HepG2 (cell line): ENCODE measurements around the gene DYNC2H1. TPM values are rescaled to one million over a fixed set of nuclear protein-coding genes. Genes with fewer than 3 reads are reported as not detected.

Experiments used
- ATAC-seq: fragments of 200-7000 bp; cut with Tn5 transposase; 3 replicates; pipeline ENCODE4 v1.9.1; 2020; ENCODE audit warnings: mild to moderate bottlenecking, moderate library complexity
- BruUV-seq: library from RNA; stranded (reverse); fragments of 400-500 nt; replicated peaks from 2 replicates; lab custom pipeline; 2021; lab: Mats Ljungman, UMichigan
- CTCF ChIA-PET: fragments of 300-600 bp; formaldehyde crosslinking; extraction: SDS; loops from one replicate; lab custom pipeline; 2021; ENCODE audit warnings: low total read pairs, inconsistent platforms, low intra/inter-chr PET ratio; lab: Yijun Ruan, JAX
- POLR2A ChIA-PET: fragments of 350-600 bp; sonication (Branson Sonifier 250); formaldehyde crosslinking; loops from one replicate; lab custom pipeline; 2020; ENCODE audit warnings: antibody characterized with exemption, inconsistent platforms; lab: Yijun Ruan, JAX
- DNase-seq: peaks from one replicate; pipeline ENCODE4 v3.0.0-alpha.2; 2015; ENCODE audit warnings: low spot score
- FAIRE-seq: peaks from 3 replicates; lab custom pipeline; 2011; peaks lifted over from hg19 to GRCh38; lab: Jason Lieb, UNC
- H2AFZ ChIP-seq: one replicate; pipeline ENCODE4 v1.6.1; 2011; ENCODE audit warnings: low read length, inconsistent platforms
- H3K27ac ChIP-seq: fragments of 300-600 bp; 3 replicates; pipeline ENCODE4 v1.8.0; 2011; ENCODE audit warnings: mixed run types, mild to moderate bottlenecking, mixed read lengths, low read length, inconsistent platforms; ENCODE audit not compliant: insufficient read depth; ENCODE audit errors: extremely low read length
- H3K27me3 ChIP-seq, 2 experiments: fragments of 200-600 bp in 1 of 2; 2 replicates in 1 of 2; 3 replicates in 1 of 2; pipeline versions ENCODE4 v1.6.0 to v1.8.0; 2011; ENCODE audit warnings: low read length in 2 of 2, mild to moderate bottlenecking in 2 of 2, moderate library complexity in 2 of 2, inconsistent platforms in 1 of 2; ENCODE audit not compliant: insufficient read depth in 2 of 2, control insufficient read depth in 1 of 2
- H3K36me3 ChIP-seq, 2 experiments: fragments of 200-600 bp in 1 of 2; replicated peaks in 1 of 2; 2 replicates in 1 of 2; 3 replicates in 1 of 2; pipeline versions ENCODE4 v1.5.1 to v1.8.0; 2011; ENCODE audit warnings: low read length in 2 of 2, inconsistent platforms in 1 of 2; ENCODE audit not compliant: insufficient read depth in 2 of 2, control insufficient read depth in 1 of 2
- H3K4me1 ChIP-seq: 2 replicates; pipeline ENCODE4 v1.5.1; 2012; ENCODE audit warnings: low read length, inconsistent platforms; ENCODE audit not compliant: insufficient read depth
- H3K4me2 ChIP-seq: 2 replicates; pipeline ENCODE4 v1.6.0; 2011; ENCODE audit warnings: low read depth, low read length, inconsistent platforms
- H3K4me3 ChIP-seq, 3 experiments: fragments of 200-600 bp in 1 of 3; sonication (generic), shearing (Covaris generic) in 1 of 3; replicated peaks in 1 of 3; 2 replicates each; pipeline ENCODE4 v1.5.1; 2011 to 2016; ENCODE audit warnings: low read length in 3 of 3, inconsistent platforms in 2 of 3, low read depth in 2 of 3, mild to moderate bottlenecking in 2 of 3, control low read depth in 1 of 3, mixed read lengths in 1 of 3; ENCODE audit not compliant: insufficient read depth in 1 of 3
- H3K79me2 ChIP-seq: one replicate; pipeline ENCODE4 v1.6.1; 2011; ENCODE audit warnings: low read length, inconsistent platforms; ENCODE audit not compliant: insufficient read depth
- H3K9ac ChIP-seq: 2 replicates; pipeline ENCODE4 v1.6.0; 2011; ENCODE audit warnings: mild to moderate bottlenecking, low read depth, low read length, inconsistent platforms; ENCODE audit not compliant: insufficient read depth
- H3K9me3 ChIP-seq: 2 replicates; pipeline ENCODE4 v1.5.1; 2012; ENCODE audit warnings: mild to moderate bottlenecking, low read length
- H4K20me1 ChIP-seq: 2 replicates; pipeline ENCODE4 v1.6.0; 2011; ENCODE audit warnings: inconsistent platforms, mild to moderate bottlenecking, low read length, moderate library complexity; ENCODE audit not compliant: insufficient read depth
- MAFF ChIP-seq: IDR thresholded peaks from 2 replicates; pipeline ENCODE4 v1.6.1; 2011; ENCODE audit warnings: low read depth, low read length, improper control_type of control experiment
- MAFK ChIP-seq, 2 experiments: IDR thresholded peaks in 1 of 2; conservative IDR thresholded peaks in 1 of 2; 2 replicates each; pipeline ENCODE4 v1.6.1; 2011; ENCODE audit warnings: improper control_type of control experiment in 2 of 2, low read length in 2 of 2
- PLRG1 ChIP-seq: fragments of 450-650 bp; conservative IDR thresholded peaks from 2 replicates; pipeline ENCODE4 v1.6.1; 2016
- ZC3H4 ChIP-seq: sonication (generic); formaldehyde crosslinking; IDR thresholded peaks from 2 replicates; pipeline ENCODE4 v1.4.0; 2020; ENCODE audit warnings: missing genetic modification reagents, borderline replicate concordance
- whole genome bisulfite sequencing: methylation state at CpG from one replicate; pipeline ENCODE4 v1.1.6; 2017; ENCODE audit warnings: low lambda C conversion rate; 5-methylcytosine and 5-hydroxymethylcytosine counted together
- in situ Hi-C: cut with HindIII; loops from 2 replicates; pipeline ENCODE4 v1.10.0; 2017; ENCODE audit warnings: low pct_unique_long_range_greater_than_20kb; ENCODE audit not compliant: extremely low pct_ligation_motif_present
- intact Hi-C: fragments of 100-400 bp; cut with micrococcal nuclease; formaldehyde crosslinking; loops from one replicate; pipeline ENCODE4 v1.10.0; 2022; ENCODE audit not compliant: unreplicated experiment
- polyA plus RNA-seq, 8 experiments: library from polyadenylated mRNA; depleted of rRNA in 3 of 8; stranded (reverse) in 7 of 8; unstranded in 1 of 8; fragments of >200 nt; fragmentation: Illumina TruSeq in 4 of 8; extraction: Trizol in 4 of 8; gene quantifications; 2 replicates each; pipeline versions ENCODE4 v1.2.1 to v1.2.3, GENCODE V29; 2011 to 2016; ENCODE audit warnings: low read depth in 4 of 8, missing spikeins in 1 of 8, mixed read lengths in 1 of 8; ENCODE audit not compliant: insufficient read depth in 1 of 8
- total RNA-seq, 5 experiments: library from RNA; depleted of rRNA; stranded (reverse); fragments of >200 nt; fragmentation: Illumina TruSeq; extraction: Trizol; gene quantifications; 2 replicates each; pipeline ENCODE4 v1.2.3, GENCODE V29; 2016; ENCODE audit warnings: low read depth in 1 of 5
- TF ChIP-seq, protein P1 (sequence below): sonication (generic); formaldehyde crosslinking; IDR thresholded peaks from 2 replicates; pipeline ENCODE4 v1.4.0; 2020; ENCODE audit warnings: missing genetic modification reagents
- TF ChIP-seq, protein P2 (sequence below): sonication (generic); formaldehyde crosslinking; IDR thresholded peaks from 2 replicates; pipeline ENCODE4 v1.5.1; 2020; ENCODE audit warnings: mild to moderate bottlenecking, moderate library complexity, missing genetic modification reagents
- TF ChIP-seq, protein P3 (sequence below): sonication (generic); formaldehyde crosslinking; conservative IDR thresholded peaks from 2 replicates; pipeline ENCODE4 v1.4.0; 2020; ENCODE audit warnings: missing genetic modification reagents

Gene DYNC2H1
- total and polyA plus RNA-seq, 2 of the 13 experiments (the other 11 are each of a cell fraction or from before 2014, with no cell fraction given): 0.49 to 0.66 TPM

DNA sequence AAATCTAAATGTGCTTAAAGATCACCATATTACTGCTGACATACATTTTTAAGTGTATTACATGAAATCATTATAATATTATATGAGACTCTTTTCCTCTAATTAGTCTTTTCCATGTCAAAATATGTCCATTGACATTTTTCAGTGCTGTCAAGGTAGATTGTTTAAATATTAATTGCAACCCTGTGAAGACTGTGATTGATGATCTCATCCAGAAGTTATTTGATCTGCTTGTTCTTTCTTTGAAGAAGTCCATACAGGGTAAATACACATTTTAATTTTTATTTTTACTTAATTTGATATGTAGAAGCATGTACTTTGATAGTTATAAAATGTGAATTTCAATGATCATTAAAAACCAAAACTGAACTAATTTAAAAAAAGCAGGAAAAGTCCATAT is 38.4 kb downstream of the DYNC2H1 start:
- intact Hi-C loops (no loop called here), in situ Hi-C loops (no loop called here)
- no peaks in the 10 kb centered on the region for H3K9me3 ChIP-seq
- ChIA-PET POLR2A (no interaction called here), CTCF (no interaction called here)
- no peak overlapping the region for H3K4me3 ChIP-seq
- no peaks in the 10 kb centered on the region for H3K36me3 ChIP-seq
- no peaks in the 10 kb centered on the region for H3K27me3 ChIP-seq
- FAIRE-seq (no peak), ATAC-seq (no peak), DNase-seq (no peak)
- no peak overlapping the region for H3K4me2 ChIP-seq
- H4K20me1 ChIP-seq: no peaks in the 10 kb centered on the region
- no peak overlapping the region for H2AFZ ChIP-seq
- H3K79me2 ChIP-seq: no peaks in the 10 kb centered on the region
- H3K4me1 ChIP-seq: no peaks in the 10 kb centered on the region
- no TSS peak for BruUV-seq
- TF ChIP-seq MAFK (conservative IDR thresholded peaks at IDR 0.05 in 1 of 2, IDR thresholded peaks at IDR 0.05 in 1 of 2; ENCODE audit: low read length in 2 of 2): 0 out of 4 replicates have a peak, but pooled peaks of 1 of the 2 experiments have one; percentile 14
- TF ChIP-seq, protein P1, sequence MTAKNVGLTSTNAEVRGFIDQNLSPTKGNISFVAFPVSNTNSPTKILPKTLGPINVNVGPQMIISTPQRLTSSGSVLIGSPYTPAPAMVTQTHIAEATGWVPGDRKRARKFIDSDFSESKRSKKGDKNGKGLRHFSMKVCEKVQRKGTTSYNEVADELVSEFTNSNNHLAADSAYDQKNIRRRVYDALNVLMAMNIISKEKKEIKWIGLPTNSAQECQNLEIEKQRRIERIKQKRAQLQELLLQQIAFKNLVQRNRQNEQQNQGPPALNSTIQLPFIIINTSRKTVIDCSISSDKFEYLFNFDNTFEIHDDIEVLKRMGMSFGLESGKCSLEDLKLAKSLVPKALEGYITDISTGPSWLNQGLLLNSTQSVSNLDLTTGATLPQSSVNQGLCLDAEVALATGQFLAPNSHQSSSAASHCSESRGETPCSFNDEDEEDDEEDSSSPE (CRISPR knock-in tag): no peak
- TF ChIP-seq, protein P2, sequence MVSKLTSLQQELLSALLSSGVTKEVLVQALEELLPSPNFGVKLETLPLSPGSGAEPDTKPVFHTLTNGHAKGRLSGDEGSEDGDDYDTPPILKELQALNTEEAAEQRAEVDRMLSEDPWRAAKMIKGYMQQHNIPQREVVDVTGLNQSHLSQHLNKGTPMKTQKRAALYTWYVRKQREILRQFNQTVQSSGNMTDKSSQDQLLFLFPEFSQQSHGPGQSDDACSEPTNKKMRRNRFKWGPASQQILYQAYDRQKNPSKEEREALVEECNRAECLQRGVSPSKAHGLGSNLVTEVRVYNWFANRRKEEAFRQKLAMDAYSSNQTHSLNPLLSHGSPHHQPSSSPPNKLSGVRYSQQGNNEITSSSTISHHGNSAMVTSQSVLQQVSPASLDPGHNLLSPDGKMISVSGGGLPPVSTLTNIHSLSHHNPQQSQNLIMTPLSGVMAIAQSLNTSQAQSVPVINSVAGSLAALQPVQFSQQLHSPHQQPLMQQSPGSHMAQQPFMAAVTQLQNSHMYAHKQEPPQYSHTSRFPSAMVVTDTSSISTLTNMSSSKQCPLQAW (CRISPR knock-in tag): no peak
- no peak for TF ChIP-seq ZC3H4 (CRISPR knock-in tag)
- no peak for TF ChIP-seq PLRG1
- no peak overlapping the region for H3K27ac ChIP-seq
- no peak overlapping the region for H3K9ac ChIP-seq

DNA sequence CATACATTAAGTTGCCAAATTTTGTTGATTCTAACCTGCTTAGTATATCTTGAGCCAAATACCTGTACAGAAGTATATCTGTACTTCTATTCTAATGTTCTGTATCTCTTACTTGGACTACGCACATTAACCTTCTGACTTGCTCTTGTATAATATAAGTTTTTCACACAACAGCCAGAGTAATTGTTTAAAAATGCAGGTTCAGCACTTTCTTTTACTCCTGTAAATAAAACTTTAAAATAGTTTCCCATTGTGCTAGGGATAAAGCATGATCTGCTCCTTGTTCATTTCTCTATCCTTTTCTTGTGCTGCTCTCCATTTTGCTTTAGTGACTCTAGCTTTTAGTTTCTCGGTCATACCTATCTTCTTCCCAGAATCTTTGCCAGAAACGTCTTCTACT is 48.3 kb downstream of the DYNC2H1 start:
- H3K4me2 ChIP-seq: no peak overlapping the region
- POLR2A ChIA-PET: no interaction called here
- H3K4me3 ChIP-seq: no peak overlapping the region
- no peaks in the 10 kb centered on the region for H3K79me2 ChIP-seq
- no peaks in the 10 kb centered on the region for H4K20me1 ChIP-seq
- FAIRE-seq (no peak), ATAC-seq (no peak), DNase-seq (no peak)
- 52% methylated on average over 3 of the region's 3 CpGs for WGBS
- H3K27me3 ChIP-seq: no peaks in the 10 kb centered on the region
- CTCF ChIA-PET: no interaction called here
- H3K36me3 ChIP-seq: no peaks in the 10 kb centered on the region
- no peak overlapping the region for H3K27ac ChIP-seq
- peak; percentile 68 for TF ChIP-seq MAFF
- TF ChIP-seq, protein P3, sequence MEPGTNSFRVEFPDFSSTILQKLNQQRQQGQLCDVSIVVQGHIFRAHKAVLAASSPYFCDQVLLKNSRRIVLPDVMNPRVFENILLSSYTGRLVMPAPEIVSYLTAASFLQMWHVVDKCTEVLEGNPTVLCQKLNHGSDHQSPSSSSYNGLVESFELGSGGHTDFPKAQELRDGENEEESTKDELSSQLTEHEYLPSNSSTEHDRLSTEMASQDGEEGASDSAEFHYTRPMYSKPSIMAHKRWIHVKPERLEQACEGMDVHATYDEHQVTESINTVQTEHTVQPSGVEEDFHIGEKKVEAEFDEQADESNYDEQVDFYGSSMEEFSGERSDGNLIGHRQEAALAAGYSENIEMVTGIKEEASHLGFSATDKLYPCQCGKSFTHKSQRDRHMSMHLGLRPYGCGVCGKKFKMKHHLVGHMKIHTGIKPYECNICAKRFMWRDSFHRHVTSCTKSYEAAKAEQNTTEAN (CRISPR knock-in tag): no peak
- peak; percentile 72 to 84 for TF ChIP-seq MAFK (conservative IDR thresholded peaks at IDR 0.05 in 1 of 2, IDR thresholded peaks at IDR 0.05 in 1 of 2; ENCODE audit: low read length in 2 of 2)
- in situ Hi-C loops: no loop called here
- no peak overlapping the region for H2AFZ ChIP-seq
- no peaks in the 10 kb centered on the region for H3K9me3 ChIP-seq
- no peak overlapping the region for H3K9ac ChIP-seq
- H3K4me1 ChIP-seq: no peaks in the 10 kb centered on the region
- intact Hi-C loops: no loop called here
- no TSS peak for BruUV-seq
